Hepatocyte (in vitro differentiated cells): ENCODE results near the gene MSMO1.

Experiments
- CTCF ChIP-seq: fragments of 200-600 bp; sonication (generic); IDR thresholded peaks from 2 replicates; pipeline ENCODE4 v1.5.1; 2016; ENCODE audit warnings: antibody characterized with exemption, mild to moderate bottlenecking; ENCODE audit not compliant: poor library complexity
- EZH2 ChIP-seq: fragments of 200-600 bp; sonication (generic); IDR thresholded peaks from 2 replicates; pipeline ENCODE4 v1.6.1; 2016; ENCODE audit warnings: antibody characterized with exemption, mild to moderate bottlenecking, borderline replicate concordance
- EZH2phosphoT487 ChIP-seq: fragments of 200-600 bp; sonication (generic); IDR thresholded peaks from one replicate; pipeline ENCODE4 v1.6.1; 2018; ENCODE audit warnings: antibody characterized with exemption, mild to moderate bottlenecking, low read depth, moderate library complexity; ENCODE audit not compliant: unreplicated experiment, severe bottlenecking

GRCh38 chr4:165360985-165361670 is 33.7 kb downstream of the MSMO1 start:
- TF ChIP-seq CTCF, result no peak
- no peak for TF ChIP-seq EZH2
- TF ChIP-seq EZH2phosphoT487, result no peak
